SJSA1 (cell line): ENCODE results near the gene TJP3. TPM values are rescaled to one million over a fixed set of nuclear protein-coding genes. Genes with fewer than 3 reads are reported as not detected.

Experiments
- DNase-seq, 2 experiments: peaks; one replicate each; pipeline ENCODE4 v3.0.0-alpha.2; 2015 to 2020; ENCODE audit warnings: low spot score in 2 of 2, low read depth in 1 of 2
- H3K27ac ChIP-seq: fragments of 250-450 bp; sonication (Bioruptor Pico); 2 replicates; pipeline ENCODE4 v1.5.1; 2020; ENCODE audit warnings: mild to moderate bottlenecking, moderate library complexity
- H3K27me3 ChIP-seq: fragments of 250-450 bp; sonication (Bioruptor Pico); replicated peaks from 2 replicates; pipeline ENCODE4 v1.5.1; 2020; ENCODE audit warnings: mild to moderate bottlenecking, moderate library complexity
- H3K36me3 ChIP-seq: fragments of 250-450 bp; sonication (Bioruptor Pico); 2 replicates; pipeline ENCODE4 v1.5.1; 2020; ENCODE audit warnings: mild to moderate bottlenecking
- H3K4me1 ChIP-seq: fragments of 250-450 bp; sonication (Bioruptor Pico); replicated peaks from 2 replicates; pipeline ENCODE4 v1.6.1; 2021; ENCODE audit warnings: mild to moderate bottlenecking
- H3K4me3 ChIP-seq: fragments of 250-450 bp; sonication (Bioruptor Pico); 2 replicates; pipeline ENCODE4 v1.5.1; 2020; ENCODE audit warnings: mild to moderate bottlenecking
- H3K9me3 ChIP-seq: fragments of 250-450 bp; sonication (Bioruptor Pico); replicated peaks from 2 replicates; pipeline ENCODE4 v1.5.1; 2020; ENCODE audit warnings: mild to moderate bottlenecking
- total RNA-seq: library from RNA; depleted of rRNA; stranded (reverse); fragments of >200 nt; shearing (Covaris generic); gene quantifications from 2 replicates; pipeline ENCODE4 v1.2.3, GENCODE V29; 2014

TJP3 gene
- total RNA-seq, 1 experiment from 2014 or later, result not detected

DNA sequence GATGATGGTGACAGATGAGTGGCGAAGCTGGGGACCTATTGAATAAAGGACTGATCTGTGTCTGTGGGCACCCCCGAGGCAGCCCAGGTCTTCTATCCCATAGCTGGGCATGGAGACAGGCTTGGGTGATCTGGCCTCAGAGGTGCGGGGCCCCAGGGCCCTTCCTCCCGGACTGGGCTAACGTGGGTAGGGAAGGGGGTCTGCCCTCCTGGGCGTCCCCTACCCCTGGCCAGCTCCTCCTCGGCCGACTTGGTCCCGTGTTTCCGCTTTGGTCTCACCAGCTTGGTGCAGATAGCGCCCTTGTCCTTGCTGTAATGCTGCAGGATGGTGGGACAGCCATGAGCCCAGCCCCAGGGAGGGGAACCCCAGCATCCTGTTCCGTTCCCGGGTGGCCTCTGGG, 74.7 kb downstream of the TJP3 start:
- H3K4me3 ChIP-seq, result no peak overlapping the region
- H3K36me3 ChIP-seq, result no peaks in the 10 kb centered on the region
- H3K4me1 ChIP-seq, result no peaks in the 10 kb centered on the region
- H3K27ac ChIP-seq, result no peak overlapping the region
- H3K9me3 ChIP-seq, result peaks cover 17% of the 10 kb centered on the region
- H3K27me3 ChIP-seq, result peaks cover 27% of the 10 kb centered on the region
- no peak for DNase-seq

DNA sequence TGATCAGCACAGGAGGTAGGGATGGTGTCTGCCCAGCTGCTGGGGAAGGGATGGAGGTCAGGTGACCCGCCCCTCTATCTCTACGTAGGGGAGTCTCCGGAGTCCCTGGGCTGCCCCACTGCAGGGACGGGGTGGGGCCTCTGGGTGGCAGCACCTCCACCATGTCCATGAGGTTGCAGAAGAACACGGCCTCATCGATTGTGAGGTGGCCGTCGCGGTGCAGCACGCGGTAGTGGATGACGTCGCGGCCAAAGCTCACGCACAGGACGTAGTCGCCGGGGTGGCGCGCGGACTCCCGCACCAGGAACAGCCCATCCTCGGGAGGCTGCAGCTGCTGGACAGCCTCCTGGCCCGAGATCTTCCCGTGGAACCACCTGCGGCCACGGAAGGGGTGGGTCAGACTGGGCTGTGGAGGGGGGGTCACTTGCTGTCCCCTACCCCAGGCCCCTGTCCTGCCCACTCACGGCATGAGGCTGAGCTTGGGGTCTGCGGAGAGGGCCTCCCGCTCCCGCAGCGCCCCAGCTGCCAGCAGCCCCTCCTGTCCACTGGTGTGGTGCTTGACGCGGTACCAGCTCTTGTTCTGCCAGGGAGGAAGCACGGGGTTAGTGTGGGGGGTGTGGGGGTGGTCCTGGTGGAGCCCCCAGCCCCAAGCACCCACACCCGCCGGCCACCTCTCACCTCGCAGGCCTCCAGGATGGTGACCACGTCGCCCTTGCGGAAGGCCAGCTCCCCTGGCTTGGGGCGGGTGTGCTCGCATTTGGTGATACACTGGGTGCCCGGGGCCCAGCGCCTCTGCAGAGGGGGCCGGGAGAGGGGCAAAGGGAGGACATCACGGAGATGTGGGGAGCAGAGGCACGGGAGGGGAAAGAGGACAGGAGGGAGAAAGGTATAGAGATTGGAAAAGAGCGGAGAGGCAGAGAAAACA, 75.7 kb downstream of the TJP3 start:
- Histone ChIP-seq H3K4me3 (no peak overlapping the region), H3K27ac (no peak overlapping the region), H3K9me3 (peaks cover 17% of the 10 kb centered on the region), H3K27me3 (peaks cover 30% of the 10 kb centered on the region), H3K36me3 (no peaks in the 10 kb centered on the region), H3K4me1 (no peaks in the 10 kb centered on the region)
- DNase-seq, result no peak

- peaks cover 35% of the 10 kb centered on the region for H3K27me3 ChIP-seq
- H3K36me3 ChIP-seq, result no peaks in the 10 kb centered on the region
- no peaks in the 10 kb centered on the region for H3K4me1 ChIP-seq
- no peak for DNase-seq
- no peak overlapping the region for H3K27ac ChIP-seq
- H3K4me3 ChIP-seq, result no peak overlapping the region
- peaks cover 17% of the 10 kb centered on the region for H3K9me3 ChIP-seq
Measured at GRCh38 chr19:3784607-3785450, 76.6 kb downstream of the TJP3 start.

DNA sequence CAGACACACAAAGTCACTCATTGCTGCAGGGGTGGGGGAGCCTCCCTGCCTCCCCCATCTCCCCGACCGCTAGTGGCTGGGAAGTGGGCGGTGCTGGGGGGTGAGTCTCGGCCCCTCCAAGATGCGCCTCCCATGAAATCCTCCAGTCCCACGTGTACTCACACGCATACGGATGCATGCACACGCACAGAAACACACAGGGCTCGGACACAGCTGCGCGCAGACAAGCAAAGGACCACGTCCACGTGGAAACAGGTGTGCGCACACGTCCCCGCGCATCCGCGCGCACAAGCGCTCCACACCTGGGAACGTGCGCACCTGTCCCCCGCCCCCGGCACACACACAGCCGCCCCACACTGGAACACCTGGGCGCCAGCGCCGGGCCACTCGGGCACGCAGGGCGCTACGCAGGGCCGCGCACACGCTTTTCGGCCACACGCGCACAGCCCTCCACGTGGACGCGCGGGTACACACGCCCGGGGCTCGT, 77.3 kb downstream of the TJP3 start:
- peaks cover 17% of the 10 kb centered on the region for H3K9me3 ChIP-seq
- H3K36me3 ChIP-seq, result no peaks in the 10 kb centered on the region
- H3K27me3 ChIP-seq, result peaks cover 35% of the 10 kb centered on the region
- no peak overlapping the region for H3K4me3 ChIP-seq
- no peak for DNase-seq
- H3K27ac ChIP-seq, result no peak overlapping the region
- no peaks in the 10 kb centered on the region for H3K4me1 ChIP-seq

- Histone ChIP-seq H3K9me3 (peaks cover 14% of the 10 kb centered on the region), H3K27ac (no peak within 1 kb of the TSS), H3K4me3 (no peak within 1 kb of the TSS), H3K36me3 (no peaks in the 10 kb centered on the region), H3K4me1 (no peaks in the 10 kb centered on the region), H3K27me3 (peaks cover 35% of the 10 kb centered on the region)
- DNase-seq, result no peak
Measured at GRCh38 chr19:3785938-3786824, 78.0 kb downstream of the TJP3 start, which contains the start of gene MATK. MATK (minus strand) TSS chr19:3786381; CDS start chr19:3785135, 1,246 bp downstream.

GRCh38 chr19:3788996-3789778, 81.0 kb downstream of the TJP3 start:
- Histone ChIP-seq H3K27ac (no peak overlapping the region), H3K36me3 (no peaks in the 10 kb centered on the region), H3K9me3 (no peaks in the 10 kb centered on the region), H3K4me3 (no peak overlapping the region), H3K4me1 (no peaks in the 10 kb centered on the region), H3K27me3 (peaks cover 35% of the 10 kb centered on the region)
- DNase-seq, result no peak

DNA sequence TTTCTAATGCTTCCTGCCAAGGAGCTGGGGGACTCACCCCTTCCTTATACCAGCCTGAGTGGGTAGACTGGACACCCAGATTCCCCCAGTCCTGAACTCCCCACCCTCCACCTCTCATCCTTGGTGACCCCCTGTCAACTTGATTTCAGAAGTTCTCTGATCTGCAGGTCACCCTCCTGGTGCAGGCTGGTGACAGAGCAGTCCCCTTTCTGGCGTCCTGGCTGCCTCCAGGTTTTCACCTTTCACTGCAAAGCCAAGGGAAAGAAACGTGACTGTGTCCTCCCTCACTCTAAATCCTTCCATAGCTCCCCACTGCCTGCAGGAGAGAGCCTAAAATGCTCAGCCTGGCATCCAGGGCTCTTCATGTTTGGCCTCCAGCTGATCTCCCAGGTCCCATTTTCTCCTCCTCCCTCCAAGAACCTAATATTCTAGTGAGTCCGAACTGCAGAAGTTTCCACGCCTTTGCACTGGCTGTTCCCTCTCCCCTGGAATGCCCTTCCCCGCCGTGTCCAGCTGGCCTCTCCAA, 82.1 kb downstream of the TJP3 start:
- H3K4me1 ChIP-seq, result no peaks in the 10 kb centered on the region
- no peaks in the 10 kb centered on the region for H3K9me3 ChIP-seq
- no peak overlapping the region for H3K4me3 ChIP-seq
- no peaks in the 10 kb centered on the region for H3K36me3 ChIP-seq
- DNase-seq, result no peak
- no peak overlapping the region for H3K27ac ChIP-seq
- peaks cover 24% of the 10 kb centered on the region for H3K27me3 ChIP-seq

GRCh38 chr19:3790941-3791340, 82.8 kb downstream of the TJP3 start:
- H3K4me1 ChIP-seq, result no peaks in the 10 kb centered on the region
- no peak for DNase-seq
- H3K27me3 ChIP-seq, result peaks cover 18% of the 10 kb centered on the region
- no peaks in the 10 kb centered on the region for H3K9me3 ChIP-seq
- H3K4me3 ChIP-seq, result no peak overlapping the region
- H3K27ac ChIP-seq, result no peak overlapping the region
- no peaks in the 10 kb centered on the region for H3K36me3 ChIP-seq

- DNase-seq, result no peak
- Histone ChIP-seq H3K27ac (no peak overlapping the region), H3K4me3 (no peak overlapping the region), H3K27me3 (peaks cover 14% of the 10 kb centered on the region; the same call in 1 of the 2 replicates), H3K4me1 (no peaks in the 10 kb centered on the region), H3K9me3 (peaks cover 8% of the 10 kb centered on the region; the same call in 1 of the 2 replicates), H3K36me3 (no peaks in the 10 kb centered on the region)
Measured at GRCh38 chr19:3792114-3792513, 83.9 kb downstream of the TJP3 start.

GRCh38 chr19:3793799-3794198, 85.6 kb downstream of the TJP3 start:
- Histone ChIP-seq H3K27ac (no peak overlapping the region), H3K27me3 (peaks cover 13% of the 10 kb centered on the region), H3K4me3 (no peak overlapping the region), H3K4me1 (no peaks in the 10 kb centered on the region), H3K36me3 (no peaks in the 10 kb centered on the region), H3K9me3 (peaks cover 8% of the 10 kb centered on the region; the same call in 1 of the 2 replicates)
- no peak for DNase-seq

GRCh38 chr19:3796358-3796757, 88.2 kb downstream of the TJP3 start:
- peaks cover 8% of the 10 kb centered on the region; the same call in 1 of the 2 replicates for H3K9me3 ChIP-seq
- no peak overlapping the region for H3K4me3 ChIP-seq

DNA sequence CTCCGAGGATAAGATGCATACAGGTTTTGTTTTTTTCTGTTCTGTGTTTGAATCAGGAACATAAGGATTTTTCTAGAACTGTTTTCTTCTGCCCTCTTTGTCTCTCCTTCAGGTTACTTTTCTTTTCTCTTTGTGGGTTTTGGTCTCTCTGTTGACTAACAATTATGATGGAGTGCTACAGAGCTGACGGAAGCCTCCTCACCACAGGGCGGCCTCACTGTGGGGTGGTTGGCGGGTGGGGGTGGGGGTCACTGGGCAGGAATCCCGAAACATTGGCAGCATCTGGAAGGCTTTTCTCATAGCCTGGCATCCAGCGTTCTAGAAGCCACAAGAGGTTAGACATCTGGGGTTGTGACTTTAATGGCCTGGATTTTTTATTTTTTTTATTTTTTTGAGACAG, 90.0 kb downstream of the TJP3 start:
- peaks cover 8% of the 10 kb centered on the region; the same call in 1 of the 2 replicates for H3K9me3 ChIP-seq
- no peak overlapping the region for H3K27ac ChIP-seq
- no peaks in the 10 kb centered on the region for H3K36me3 ChIP-seq
- no peak for DNase-seq
- H3K4me1 ChIP-seq, result no peaks in the 10 kb centered on the region
- H3K27me3 ChIP-seq, result peaks cover 36% of the 10 kb centered on the region
- H3K4me3 ChIP-seq, result no peak overlapping the region

More at GRCh38 chr19:3796358-3796757, 88.2 kb downstream of the TJP3 start:
- DNase-seq, result no peak
- H3K27me3 ChIP-seq, result peaks cover 26% of the 10 kb centered on the region
- H3K4me1 ChIP-seq, result no peaks in the 10 kb centered on the region
- H3K36me3 ChIP-seq, result no peaks in the 10 kb centered on the region
- no peak overlapping the region for H3K27ac ChIP-seq
